GM18870 (cell line): ENCODE data around the gene ABCB4.
"Not testable (repeated sequence)": the region's sequence is repeated elsewhere in the genome, so short reads cannot be mapped to it uniquely, and the experiment has no call there.

ENCODE experiments used
- ATAC-seq: cut with Tn5 transposase; IDR thresholded peaks from one replicate; pipeline ENCODE4 v1.9.1; 2021; ENCODE audit warnings: moderate library complexity; ENCODE audit not compliant: unreplicated experiment

Gene ABCB4

GRCh38 chr7:87479951-87480350 lies 4.5 kb upstream of the ABCB4 start:
- ATAC-seq, result no peak

GRCh38 chr7:87476179-87476557 lies 688 bp upstream of the ABCB4 start:
- ATAC-seq, result no peak

- ATAC-seq, result peak; percentile 84
Measured at GRCh38 chr7:87474533-87475358, 734 bp downstream of the ABCB4 start.

- ATAC-seq, result peak; percentile 8
Measured at GRCh38 chr7:87473986-87474385, 1.5 kb downstream of the ABCB4 start.

- ATAC-seq, result no peak
Measured at GRCh38 chr7:87473192-87473591, 2.3 kb downstream of the ABCB4 start.

- ATAC-seq, result no peak
Measured at GRCh38 chr7:87471473-87471872, 4.0 kb downstream of the ABCB4 start.

GRCh38 chr7:87469204-87469603 lies 6.3 kb downstream of the ABCB4 start:
- not testable (repeated sequence) for ATAC-seq

GRCh38 chr7:87465534-87465880 lies 10.0 kb downstream of the ABCB4 start:
- ATAC-seq, result not testable (repeated sequence)

GRCh38 chr7:87464830-87465533 lies 10.5 kb downstream of the ABCB4 start:
- not testable (repeated sequence) for ATAC-seq

- no peak for ATAC-seq
Measured at GRCh38 chr7:87463982-87464381, 11.5 kb downstream of the ABCB4 start.

- not testable (repeated sequence) for ATAC-seq
Measured at GRCh38 chr7:87460444-87460843, 15.0 kb downstream of the ABCB4 start.

GRCh38 chr7:87459941-87460340 lies 15.5 kb downstream of the ABCB4 start:
- no peak for ATAC-seq

- ATAC-seq, result no peak
Measured at GRCh38 chr7:87458148-87458547, 17.3 kb downstream of the ABCB4 start.

GRCh38 chr7:87456247-87456646 lies 19.2 kb downstream of the ABCB4 start:
- ATAC-seq, result no peak

- ATAC-seq, result no peak
Measured at GRCh38 chr7:87452279-87452678, 23.2 kb downstream of the ABCB4 start.

- no peak for ATAC-seq
Measured at GRCh38 chr7:87451187-87451586, 24.3 kb downstream of the ABCB4 start.

GRCh38 chr7:87450706-87451105 lies 24.8 kb downstream of the ABCB4 start:
- ATAC-seq, result no peak

GRCh38 chr7:87448388-87448787 lies 27.1 kb downstream of the ABCB4 start:
- no peak for ATAC-seq

GRCh38 chr7:87447116-87447635 lies 28.3 kb downstream of the ABCB4 start:
- ATAC-seq, result no peak

- peak; percentile 97 for ATAC-seq
Measured at GRCh38 chr7:87445897-87446296, 29.6 kb downstream of the ABCB4 start.

GRCh38 chr7:87435546-87435945 lies 39.9 kb downstream of the ABCB4 start:
- peak; percentile 72 for ATAC-seq

- ATAC-seq, result no peak
Measured at GRCh38 chr7:87432536-87432935, 42.9 kb downstream of the ABCB4 start.
